ENCODE results near the gene NT5DC1.

DNA sequence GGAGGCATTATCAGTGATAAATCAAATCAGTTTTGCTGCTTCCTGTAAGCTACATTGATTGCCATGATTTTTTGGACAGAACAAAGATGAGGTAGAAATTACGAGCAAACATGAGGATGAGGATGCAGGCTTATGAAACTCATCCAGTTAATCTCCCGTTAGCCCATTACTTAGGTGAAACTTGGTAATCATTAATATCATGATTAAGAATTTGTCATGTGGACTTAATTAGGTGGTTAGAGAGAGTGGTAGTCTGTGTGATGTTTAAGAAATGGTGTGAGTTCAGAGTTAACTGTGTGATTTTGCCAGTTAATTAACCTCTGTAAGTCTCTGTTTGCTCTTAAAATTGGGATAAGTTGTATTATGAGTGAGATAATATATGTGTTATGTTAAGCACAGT lies 91.2 kb downstream of the NT5DC1 start:
- TF ChIP-seq POLR2AphosphoS5 (IDR thresholded peaks at IDR 0.05; ENCODE audit: low read depth): no peak
- TF ChIP-seq, protein P1, sequence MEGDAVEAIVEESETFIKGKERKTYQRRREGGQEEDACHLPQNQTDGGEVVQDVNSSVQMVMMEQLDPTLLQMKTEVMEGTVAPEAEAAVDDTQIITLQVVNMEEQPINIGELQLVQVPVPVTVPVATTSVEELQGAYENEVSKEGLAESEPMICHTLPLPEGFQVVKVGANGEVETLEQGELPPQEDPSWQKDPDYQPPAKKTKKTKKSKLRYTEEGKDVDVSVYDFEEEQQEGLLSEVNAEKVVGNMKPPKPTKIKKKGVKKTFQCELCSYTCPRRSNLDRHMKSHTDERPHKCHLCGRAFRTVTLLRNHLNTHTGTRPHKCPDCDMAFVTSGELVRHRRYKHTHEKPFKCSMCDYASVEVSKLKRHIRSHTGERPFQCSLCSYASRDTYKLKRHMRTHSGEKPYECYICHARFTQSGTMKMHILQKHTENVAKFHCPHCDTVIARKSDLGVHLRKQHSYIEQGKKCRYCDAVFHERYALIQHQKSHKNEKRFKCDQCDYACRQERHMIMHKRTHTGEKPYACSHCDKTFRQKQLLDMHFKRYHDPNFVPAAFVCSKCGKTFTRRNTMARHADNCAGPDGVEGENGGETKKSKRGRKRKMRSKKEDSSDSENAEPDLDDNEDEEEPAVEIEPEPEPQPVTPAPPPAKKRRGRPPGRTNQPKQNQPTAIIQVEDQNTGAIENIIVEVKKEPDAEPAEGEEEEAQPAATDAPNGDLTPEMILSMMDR (IDR thresholded peaks at IDR 0.05; ENCODE audit: insufficient read depth, low read length): no peak

All from HL-60 (cell line).